GM21360 (cell line): Measurements from ENCODE around the gene PRKN.
"Not testable (repeated sequence)": the region's sequence is repeated elsewhere in the genome, so short reads cannot be mapped to it uniquely, and the experiment has no call there.

Experiments used
- ATAC-seq: cut with Tn5 transposase; IDR thresholded peaks from one replicate; pipeline ENCODE4 v1.9.1; 2021; ENCODE audit warnings: mild to moderate bottlenecking, moderate library complexity; ENCODE audit not compliant: unreplicated experiment

The PRKN gene

DNA sequence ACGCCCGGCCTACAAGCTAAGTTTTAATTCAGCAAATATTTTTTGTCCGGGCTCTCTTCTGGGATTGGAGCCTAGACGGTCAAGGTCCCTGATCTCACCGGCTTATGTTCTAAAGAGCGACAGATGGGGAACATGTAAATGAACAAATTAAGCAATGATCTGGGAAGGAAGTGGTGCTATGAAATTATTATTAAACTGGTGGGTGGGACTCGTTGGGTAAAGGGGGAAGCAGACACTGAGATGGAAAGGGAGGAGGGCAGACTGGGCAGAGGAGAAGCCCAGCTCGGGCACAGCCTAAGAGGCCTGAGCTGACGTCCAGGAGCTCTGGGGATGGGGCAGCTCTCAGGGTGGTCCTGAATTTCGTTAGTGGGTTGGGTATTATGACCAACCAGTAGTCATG, 1371.9 kb downstream of the PRKN start:
- no peak for ATAC-seq

DNA sequence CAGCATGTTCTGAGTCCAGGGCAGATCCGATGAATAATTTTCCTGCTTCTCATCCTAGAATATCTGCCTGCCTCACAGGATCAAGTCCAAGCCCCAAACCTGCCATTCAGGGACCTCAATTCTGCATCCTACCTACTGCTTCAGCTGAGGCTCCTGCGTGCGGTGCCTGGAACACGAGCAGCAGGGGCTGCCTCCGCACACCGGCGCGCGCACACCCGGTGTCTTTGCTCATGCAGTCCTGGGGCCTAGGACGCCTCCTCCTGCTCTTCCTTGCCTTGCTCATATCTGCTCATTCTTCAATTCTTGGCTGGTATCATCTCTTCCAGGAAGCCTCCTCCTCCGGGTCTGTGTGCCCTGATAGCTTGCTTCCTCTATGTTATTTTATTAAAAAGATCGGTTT, 1372.6 kb downstream of the PRKN start:
- ATAC-seq = no peak

DNA sequence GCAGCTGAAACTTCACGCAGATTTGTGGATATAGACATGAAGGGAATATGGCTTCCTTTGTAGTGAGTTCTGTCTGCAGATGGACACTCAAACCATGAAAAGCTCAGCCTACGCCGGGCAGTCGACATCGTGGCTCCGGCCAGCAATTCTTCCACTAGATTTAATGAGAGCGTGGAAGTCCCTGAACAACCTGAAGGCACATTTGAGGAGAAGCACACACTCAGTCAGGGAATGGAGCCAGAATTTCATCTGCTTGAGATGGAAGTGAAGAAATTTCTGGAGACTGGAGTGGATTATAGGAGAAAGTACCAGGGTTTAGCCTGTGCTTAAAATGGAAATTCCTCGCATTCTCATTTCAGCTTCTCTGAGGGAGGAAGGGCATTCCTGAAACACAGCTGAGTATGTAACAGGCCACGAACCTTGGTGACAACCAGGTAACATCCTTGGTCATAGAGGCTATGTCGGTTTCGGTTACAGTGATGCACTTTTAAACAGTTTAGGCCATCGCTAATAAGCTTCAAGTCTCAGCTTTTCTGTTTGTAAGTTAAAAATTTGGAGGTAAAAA, 1373.2 kb downstream of the PRKN start:
- ATAC-seq = no peak

DNA sequence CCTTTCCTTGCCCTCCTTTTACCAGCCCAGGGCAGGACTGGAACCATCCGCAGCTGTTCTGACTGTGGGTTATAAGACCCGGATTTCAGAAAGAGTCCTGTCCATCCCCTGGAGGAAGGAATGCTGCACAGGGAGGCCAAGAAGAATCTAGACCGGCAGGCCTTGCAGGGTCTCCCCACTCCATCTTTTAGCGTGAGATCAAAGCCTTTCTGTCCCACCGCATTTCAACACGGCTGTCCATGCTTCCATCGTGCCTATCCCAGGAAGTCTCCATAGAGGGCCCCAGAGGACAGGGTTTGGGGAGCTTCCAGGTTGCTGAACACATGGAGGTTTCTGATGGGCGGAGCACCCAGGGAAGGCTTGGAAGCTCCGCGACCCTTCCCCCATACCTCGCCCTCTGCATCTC, 1374.4 kb downstream of the PRKN start:
- ATAC-seq = no peak

DNA sequence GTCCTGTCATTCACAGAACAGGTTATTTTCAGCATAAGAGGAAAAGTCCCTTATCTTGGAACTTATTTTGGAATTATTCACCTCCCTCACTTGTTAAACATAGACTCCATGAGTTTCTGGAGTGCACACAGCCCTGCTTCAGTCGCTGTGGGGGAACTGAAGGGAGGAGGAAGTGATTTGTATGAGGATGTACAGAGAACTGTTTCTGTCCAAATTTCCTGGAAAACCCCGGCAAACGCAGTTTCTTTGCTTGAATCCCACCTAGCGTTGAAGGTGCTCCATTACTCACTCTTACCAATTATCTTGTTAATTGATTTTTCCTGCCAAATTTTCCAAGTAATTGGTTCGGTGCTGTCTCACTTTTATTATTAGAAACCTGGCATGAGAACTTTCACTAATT, 1375.7 kb downstream of the PRKN start:
- no peak for ATAC-seq

DNA sequence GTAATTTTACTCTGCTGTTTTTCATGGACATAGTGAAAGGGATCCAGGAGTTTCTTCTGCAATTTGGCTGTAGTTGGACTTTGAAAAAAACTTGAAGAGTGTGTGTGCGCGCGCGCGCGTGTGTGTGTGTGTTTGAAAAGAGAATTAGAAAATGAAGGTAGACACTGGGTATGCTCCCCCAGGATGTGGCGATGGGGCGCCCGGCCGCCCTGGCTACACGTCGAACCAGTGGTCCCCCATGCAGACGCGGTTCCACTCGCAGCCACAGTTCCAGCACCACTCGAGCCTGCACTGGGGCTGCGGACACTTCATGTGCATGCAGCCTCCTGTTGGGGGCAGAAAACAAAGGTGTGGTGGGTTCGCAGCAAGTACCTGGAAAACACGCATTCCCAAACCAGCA, 1377.7 kb downstream of the PRKN start:
- no peak for ATAC-seq

DNA sequence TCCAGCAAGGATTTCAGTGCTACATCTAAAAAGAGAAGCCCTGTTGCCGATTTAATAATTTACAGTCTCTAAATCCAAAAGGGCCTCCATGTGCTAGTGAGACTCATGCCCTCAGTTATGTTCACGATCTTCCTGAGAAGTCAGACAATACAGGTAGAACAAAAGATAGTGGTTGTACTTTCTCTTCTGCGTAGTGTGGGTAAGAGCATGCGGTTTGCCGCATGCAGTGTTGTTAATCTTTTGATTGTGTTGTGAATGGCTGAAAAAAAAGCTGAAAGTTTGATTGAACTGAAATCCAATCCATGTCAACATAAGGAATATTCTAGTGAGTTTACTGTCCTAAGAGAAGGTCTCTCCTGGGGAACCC, 1379.0 kb downstream of the PRKN start:
- ATAC-seq = no peak

DNA sequence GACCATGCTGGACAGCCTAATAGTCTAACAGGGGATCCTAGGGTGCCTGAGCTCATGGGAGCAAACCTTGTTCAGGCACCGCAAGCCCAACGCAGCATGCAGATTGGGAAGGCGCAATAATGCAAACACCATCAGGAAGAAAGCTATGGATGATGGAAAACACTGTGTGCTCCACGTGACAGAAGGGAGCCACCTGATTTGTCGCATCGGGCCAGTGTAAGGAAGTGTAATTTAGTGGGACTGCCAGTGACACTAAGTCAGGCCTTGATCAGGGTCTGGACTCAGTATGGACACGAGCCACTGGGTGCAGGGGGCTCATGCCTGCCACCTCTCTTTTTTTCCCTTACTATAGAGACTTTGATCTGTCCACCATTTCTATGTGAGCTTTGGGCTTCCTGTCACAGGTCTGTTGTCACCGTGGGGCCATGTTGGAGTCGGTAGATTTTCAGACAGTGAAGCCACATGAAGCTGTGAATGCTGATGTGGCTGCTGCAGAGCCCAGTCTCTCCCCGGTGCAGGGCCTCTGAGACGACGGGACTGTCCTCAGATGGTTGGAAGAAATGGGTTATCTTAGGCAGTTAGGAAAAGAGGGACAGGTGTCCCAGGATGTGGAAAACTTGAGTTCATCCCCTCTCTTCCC, 1379.5 kb downstream of the PRKN start:
- no peak for ATAC-seq

DNA sequence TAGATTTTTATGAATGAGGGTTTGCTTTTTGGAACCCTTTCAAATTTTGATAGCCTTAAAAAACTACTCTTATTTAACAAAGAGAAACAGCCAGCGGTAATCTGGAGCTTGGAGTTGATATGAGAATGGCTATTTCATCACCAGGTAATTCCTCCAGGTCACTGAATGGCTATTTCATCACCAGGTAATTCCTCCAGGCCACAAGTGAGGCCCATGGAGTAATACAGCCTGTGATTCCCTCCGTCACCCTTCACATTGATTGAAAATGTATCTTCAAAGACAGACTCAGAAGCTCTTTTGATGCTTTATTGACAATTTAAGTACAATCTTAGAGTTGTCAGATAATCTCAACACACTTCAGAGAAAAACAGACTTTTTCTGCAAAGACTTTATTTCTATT, 1380.4 kb downstream of the PRKN start:
- no peak for ATAC-seq

DNA sequence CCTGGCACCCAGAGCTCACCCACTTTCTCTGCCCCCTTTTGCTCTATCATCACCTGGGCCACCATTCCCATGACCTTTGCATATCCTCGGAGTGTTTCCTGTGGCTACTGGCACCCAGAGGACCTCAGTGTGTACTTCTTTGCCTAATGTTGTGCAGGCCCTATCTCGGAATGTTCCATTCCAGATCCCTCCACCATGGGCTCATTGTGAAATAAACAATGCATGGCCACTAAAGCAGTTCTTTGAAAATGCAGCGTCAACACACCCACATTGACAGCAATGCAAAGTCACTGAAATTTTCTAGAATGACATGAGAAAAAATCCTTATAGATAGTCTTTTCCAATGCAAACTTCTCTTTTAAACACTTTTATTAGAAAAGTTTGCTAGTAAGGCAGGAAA, 1380.8 kb downstream of the PRKN start:
- no peak for ATAC-seq

DNA sequence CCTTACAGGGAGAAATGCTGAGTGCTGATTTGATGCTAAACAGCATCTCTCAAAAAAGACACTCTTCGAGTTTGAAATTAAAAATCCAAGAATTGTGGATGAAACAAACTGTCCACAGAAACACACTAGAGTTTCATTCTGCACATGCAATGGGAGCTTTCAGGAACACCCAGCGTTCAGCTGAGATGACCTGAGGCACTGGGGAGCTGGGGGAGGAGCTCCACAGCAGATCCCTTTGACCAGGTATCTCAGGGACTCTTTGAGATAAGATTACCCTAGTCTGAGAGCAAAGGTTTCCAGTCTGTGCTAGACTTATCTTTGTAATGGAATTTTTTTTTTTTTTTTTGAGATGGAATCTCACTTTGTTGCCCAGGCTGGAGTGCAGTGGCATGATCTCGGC, 1382.9 kb downstream of the PRKN start:
- no peak for ATAC-seq

DNA sequence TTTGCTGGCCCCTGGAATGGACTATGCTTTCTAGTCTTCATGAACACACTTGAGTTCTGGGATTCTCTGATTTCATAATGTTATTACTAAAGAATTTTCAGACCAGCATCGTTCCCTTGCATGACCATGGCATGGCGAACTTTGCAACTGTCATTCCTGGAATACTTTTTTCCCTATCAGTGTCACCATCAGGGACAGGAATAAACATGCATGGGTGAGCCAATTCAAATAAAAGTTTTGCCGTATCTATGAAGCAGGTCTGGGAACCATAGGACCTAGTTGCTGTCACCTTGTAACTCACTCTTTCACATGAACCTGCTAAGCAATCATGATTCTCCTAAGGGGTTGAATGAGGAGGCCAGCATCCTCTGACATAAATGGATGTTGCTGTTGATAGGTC, 1385.5 kb downstream of the PRKN start:
- ATAC-seq = no peak

DNA sequence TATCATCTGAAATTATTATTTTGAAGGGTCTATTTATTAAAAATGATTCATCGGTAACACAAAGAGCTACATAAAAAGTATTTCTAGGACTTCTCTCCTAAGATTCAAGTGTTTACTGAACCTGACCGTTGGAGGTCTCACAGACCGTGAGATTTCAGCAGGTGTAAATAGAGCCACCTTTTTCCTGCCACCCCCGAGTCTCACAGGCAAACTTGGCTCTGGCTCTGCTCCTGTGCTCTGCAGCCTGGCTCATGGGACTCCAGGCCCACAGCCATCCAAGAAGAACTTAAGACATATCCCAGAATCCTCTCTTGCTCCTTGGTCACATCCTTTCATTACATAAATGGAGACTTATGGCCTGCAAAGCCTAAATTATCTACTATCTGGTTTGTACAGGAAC, 1385.9 kb downstream of the PRKN start:
- no peak for ATAC-seq

DNA sequence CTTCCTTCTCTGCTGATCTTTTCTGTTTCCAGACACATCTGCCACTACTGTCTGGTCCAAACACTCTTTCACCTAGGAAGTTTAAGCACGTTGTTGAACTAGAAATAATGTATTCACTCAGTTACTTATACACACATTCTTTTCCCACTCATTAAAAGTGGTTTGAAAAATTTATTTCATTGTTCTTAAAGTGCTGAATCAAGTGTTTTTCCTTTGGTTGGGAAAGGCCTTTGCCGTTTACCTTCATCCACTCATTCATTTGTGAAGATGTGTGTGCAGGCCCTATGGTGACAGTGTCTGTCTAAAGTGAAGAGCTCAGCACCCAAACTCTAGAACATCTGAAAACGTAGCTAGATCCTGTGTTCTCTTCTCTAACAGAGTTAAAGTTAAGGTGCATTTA, 1389.6 kb downstream of the PRKN start:
- no peak for ATAC-seq

DNA sequence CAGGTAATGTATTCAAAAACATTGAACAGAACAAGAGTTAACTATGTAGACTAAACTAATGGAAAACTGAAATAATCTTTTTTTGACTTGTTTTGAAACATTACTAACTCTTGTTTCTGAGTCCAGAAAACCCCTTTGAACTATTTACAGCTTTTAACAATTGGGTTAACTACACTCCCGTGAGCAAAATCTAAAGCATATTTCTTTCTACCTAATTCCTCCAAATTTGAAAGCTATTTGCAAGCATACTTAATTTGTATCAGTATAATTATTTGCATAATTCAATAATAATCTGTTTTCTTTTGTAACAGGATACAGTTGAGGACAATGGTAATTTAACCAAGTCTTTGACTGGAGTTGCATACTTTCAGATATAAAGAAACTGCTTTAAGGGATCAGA, 1391.1 kb downstream of the PRKN start:
- ATAC-seq = no peak

DNA sequence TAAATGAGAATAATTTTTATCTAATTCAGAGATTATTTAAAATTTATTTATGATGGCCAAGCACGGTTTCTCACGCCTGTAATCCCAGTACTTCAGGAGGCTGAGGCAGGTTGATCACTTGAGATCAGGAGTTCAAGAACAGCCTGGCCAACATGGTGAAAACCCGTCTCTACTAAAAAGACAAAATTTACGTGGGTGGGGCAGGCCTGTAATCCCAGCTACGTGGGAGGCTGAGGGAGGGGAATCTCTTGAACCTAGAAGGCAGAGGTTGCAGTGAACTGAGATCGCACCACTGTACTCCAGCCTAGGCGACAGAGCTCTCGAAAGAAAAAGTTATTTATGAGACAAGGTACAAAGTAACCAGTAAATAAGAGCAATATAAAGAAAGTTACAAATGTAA, 1394.2 kb downstream of the PRKN start:
- no peak for ATAC-seq

DNA sequence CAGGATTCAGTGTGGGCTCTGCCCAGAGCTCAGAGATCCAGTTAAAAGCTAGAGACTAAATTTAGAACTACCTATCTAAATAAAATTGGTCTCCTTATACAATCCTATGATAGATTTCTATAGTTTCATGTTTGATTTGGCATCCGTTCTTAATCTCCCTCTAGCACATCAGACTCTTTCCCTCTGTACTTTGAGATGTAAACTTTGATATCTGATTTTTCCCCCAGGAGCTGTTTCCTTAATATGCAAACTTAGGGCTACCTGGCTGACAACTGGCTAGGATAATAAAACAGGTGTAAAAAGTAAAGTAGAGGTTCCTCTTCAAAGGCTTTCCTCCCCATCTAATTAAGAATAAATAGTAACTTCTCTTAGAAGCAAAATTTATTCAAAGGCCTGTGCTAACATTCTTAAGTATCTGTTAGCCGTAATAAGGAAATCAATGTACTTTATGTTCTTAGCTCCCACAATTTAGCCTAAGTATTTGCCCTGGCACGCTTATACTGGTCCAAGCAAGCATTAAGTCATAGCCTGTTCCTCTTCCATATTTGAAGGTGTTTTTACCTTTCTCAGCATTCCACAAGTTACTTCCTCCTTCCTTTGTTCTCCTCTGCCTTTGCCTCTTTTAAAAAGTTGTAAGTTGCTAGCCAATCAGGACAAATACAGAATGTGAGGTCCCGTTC, 1396.0 kb downstream of the PRKN start:
- not testable (repeated sequence) for ATAC-seq

DNA sequence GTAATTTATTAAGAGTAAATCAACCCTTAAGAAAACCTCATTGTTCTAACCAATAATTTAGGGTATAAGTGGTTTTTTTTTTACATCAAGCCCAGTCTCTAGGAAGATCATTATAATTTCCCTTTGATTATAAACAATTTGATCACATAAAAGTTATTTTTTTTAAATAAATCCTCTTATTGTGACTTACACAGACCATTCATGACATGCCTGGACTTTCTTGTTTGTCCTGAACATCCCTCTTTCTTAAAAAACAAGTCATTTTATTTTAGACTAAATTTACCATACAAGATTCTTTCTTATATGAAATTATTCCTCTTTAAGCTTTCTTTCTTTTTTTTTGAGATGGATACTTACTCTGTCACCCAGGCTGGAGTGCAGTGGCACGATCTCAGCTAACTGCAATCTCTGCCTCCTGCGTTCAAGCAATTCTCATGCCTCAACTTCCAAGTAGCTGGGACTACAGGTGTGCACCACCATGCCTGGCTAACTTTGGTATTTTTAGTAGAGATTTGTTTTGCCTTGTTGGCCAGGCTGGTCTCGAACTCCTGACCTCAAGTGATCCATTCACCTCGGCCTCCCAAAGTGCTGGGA, 1400.1 kb downstream of the PRKN start:
- no peak for ATAC-seq

DNA sequence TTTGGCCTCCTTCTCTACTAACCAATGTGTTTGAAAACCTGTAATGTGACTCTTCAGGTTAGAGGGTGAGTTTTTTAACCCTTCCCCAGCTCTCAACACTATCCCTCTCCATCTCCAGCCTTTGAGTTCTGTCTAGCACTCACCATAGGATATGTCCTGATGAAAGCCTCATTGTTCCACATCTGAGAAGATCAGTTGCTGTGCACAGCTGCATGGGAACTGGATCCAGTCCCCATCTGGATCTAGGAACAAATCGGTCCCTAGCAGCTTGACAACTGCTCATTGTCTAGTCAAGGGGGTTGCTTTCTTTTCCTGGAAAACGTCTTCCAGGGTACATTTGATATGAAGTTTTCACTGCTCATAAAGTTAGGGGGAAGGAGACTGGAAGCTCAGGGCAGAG, 1408.3 kb downstream of the PRKN start:
- ATAC-seq = no peak

DNA sequence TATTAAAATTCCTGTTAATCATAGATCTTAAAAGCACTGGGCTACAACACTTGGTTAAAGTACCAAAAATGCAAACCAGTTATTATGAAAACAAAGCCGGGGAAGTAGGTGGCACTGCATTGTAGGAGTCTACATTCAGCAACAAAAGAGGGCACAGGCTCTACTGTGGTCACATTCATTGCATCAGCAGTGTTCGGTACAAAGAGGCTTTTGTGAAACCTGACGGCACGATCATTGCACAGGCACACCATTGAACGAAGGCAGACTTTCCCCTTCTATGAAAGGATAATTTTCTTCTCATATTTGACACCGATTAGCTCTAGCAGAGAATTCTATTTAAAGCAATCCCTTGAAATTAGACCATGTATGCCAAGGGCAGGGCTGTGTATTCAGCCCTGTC, 1409.1 kb downstream of the PRKN start:
- no peak for ATAC-seq

DNA sequence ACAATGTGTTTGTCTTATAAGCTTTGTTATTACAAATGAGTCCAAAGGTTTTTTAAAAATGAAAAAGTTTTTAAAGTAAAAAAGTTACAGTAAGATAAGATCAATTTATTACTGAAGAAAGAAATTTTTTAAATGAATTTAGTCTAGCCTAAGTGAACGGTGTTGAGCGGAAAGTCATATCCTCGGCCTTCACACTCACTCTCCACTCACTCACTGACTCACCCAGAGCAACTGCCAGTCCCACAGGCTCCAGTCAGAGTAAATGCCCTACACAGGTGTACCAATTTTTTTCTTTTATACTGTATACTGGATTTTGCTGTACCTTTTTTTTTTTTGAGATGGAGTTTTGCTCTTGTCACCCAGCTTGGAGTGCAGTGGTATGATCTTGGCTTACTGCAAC, 1411.0 kb downstream of the PRKN start:
- no peak for ATAC-seq

DNA sequence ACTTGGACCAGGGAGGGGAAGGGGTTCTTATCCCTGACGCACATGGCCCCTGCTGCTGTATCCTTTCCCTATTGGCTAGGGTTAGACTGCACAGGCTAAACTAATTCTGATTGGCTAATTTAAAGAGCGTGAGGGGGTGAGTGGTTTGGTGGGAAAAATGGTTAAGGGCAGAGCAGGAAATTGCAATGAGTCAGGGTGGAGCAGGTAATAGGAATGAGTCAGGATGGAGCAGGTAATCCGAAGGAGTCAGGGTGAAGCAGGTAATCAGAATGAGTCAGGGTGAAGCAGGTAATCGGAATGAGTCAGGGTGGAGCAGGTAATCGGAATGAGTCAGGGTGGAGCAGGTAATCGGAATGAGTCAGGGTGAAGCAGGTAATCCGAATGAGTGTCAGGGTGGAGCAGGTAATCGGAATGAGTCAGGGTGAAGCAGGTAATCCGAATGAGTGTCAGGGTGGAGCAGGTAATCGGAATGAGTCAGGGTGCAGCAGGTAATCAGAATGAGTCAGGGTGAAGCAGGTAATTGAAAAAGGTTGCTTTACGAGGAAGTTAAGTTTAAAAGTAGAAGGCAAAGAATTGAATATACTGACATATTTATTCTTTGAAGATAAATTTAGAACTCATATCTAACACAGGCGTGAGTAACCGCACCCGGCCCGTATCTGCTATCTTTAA, 1412.2 kb downstream of the PRKN start:
- not testable (repeated sequence) for ATAC-seq
